ENCODE results near the gene NCAM1.

DNA sequence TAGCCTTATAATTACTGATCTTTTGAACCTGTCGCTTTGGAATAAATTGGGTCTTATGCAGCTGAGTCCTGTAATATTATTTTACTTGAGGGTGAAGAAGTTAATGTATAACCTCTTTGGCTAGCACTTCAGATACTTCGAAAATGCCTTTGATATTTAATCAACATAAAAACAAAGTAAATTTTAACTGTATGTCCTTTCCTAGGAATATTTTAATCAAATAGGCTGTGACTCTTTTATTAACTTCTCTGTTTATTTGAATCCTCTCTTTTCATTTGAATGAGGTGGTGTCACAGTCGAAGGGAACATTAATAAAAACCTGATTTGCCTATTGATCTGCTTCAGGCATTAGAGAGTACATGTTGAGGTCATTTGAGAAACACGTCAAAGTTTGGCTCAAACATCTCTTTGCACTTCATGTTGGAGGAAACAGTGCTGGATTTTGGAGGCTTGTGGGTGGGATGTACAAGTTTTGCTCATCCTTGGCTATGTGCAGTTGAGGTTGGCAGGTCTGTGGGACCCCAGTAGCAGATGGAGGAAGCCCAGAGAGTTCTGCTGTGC lies 143.6 kb downstream of the NCAM1 start:
- TF ChIP-seq, protein P1, sequence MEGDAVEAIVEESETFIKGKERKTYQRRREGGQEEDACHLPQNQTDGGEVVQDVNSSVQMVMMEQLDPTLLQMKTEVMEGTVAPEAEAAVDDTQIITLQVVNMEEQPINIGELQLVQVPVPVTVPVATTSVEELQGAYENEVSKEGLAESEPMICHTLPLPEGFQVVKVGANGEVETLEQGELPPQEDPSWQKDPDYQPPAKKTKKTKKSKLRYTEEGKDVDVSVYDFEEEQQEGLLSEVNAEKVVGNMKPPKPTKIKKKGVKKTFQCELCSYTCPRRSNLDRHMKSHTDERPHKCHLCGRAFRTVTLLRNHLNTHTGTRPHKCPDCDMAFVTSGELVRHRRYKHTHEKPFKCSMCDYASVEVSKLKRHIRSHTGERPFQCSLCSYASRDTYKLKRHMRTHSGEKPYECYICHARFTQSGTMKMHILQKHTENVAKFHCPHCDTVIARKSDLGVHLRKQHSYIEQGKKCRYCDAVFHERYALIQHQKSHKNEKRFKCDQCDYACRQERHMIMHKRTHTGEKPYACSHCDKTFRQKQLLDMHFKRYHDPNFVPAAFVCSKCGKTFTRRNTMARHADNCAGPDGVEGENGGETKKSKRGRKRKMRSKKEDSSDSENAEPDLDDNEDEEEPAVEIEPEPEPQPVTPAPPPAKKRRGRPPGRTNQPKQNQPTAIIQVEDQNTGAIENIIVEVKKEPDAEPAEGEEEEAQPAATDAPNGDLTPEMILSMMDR (conservative IDR thresholded peaks at IDR 0.05), result no peak
- no peak for TF ChIP-seq ZFX (IDR thresholded peaks at IDR 0.05)
